D341Med (cell line): Measurements from ENCODE around the gene C10orf90.

ENCODE experiments used
- DNase-seq: peaks from one replicate; pipeline ENCODE4 v3.0.0; 2012; ENCODE audit warnings: low spot score

The C10orf90 gene

GRCh38 chr10:126423732-126424491, 246.6 kb downstream of the C10orf90 start:
- no peak for DNase-seq

GRCh38 chr10:126422567-126422966, 247.9 kb downstream of the C10orf90 start:
- DNase-seq, result no peak

- DNase-seq, result no peak
Measured at GRCh38 chr10:126421756-126422256, 248.7 kb downstream of the C10orf90 start.

GRCh38 chr10:126420567-126421300, 249.8 kb downstream of the C10orf90 start:
- DNase-seq, result no peak

GRCh38 chr10:126417220-126417825, 253.2 kb downstream of the C10orf90 start:
- DNase-seq, result no peak

- DNase-seq, result no peak
Measured at GRCh38 chr10:126409821-126410220, 260.7 kb downstream of the C10orf90 start.

- no peak for DNase-seq
Measured at GRCh38 chr10:126408953-126409641, 261.4 kb downstream of the C10orf90 start.

- DNase-seq, result no peak
Measured at GRCh38 chr10:126407831-126408230, 262.7 kb downstream of the C10orf90 start.

- no peak for DNase-seq
Measured at GRCh38 chr10:126405239-126405775, 265.2 kb downstream of the C10orf90 start.

- no peak for DNase-seq
Measured at GRCh38 chr10:126402721-126403695, 267.5 kb downstream of the C10orf90 start.

- DNase-seq, result no peak
Measured at GRCh38 chr10:126400641-126401040, 269.9 kb downstream of the C10orf90 start.

GRCh38 chr10:126398924-126399323, 271.6 kb downstream of the C10orf90 start:
- no peak for DNase-seq

GRCh38 chr10:126398383-126398743, 272.1 kb downstream of the C10orf90 start:
- DNase-seq, result no peak

- no peak for DNase-seq
Measured at GRCh38 chr10:126397640-126398382, 272.7 kb downstream of the C10orf90 start.

- no peak for DNase-seq
Measured at GRCh38 chr10:126397156-126397555, 273.3 kb downstream of the C10orf90 start.

- DNase-seq, result no peak
Measured at GRCh38 chr10:126394948-126395347, 275.5 kb downstream of the C10orf90 start.

- no peak for DNase-seq
Measured at GRCh38 chr10:126393076-126393475, 277.4 kb downstream of the C10orf90 start.

- DNase-seq, result no peak
Measured at GRCh38 chr10:126392469-126392868, 278.0 kb downstream of the C10orf90 start.

- DNase-seq, result no peak
Measured at GRCh38 chr10:126392068-126392467, 278.4 kb downstream of the C10orf90 start.
